ENCODE data around the gene LEKR1.

Gene LEKR1

DNA sequence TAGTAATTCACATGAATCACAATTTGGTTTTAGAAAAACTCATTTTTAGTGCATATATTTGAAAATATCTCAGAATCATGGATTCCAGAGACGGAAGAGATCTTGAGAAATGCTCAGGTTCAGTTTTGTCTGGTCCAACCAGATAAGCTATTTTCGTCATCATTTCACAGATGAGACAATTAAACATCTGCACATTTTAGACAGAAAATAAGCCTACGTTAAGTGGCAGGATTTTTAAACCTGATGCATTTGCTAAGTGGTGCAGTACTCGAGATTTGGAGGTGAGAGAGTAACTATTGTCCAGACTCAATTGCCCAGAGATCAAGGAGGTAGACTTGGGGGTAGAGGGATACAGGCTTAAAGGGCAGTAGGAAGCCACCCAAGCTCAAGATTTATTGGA lies 243.3 kb downstream of the LEKR1 start:
- TF ChIP-seq POLR2AphosphoS5 (IDR thresholded peaks at IDR 0.05; ENCODE audit: low read depth, low read length) (no peak), TAF1 (IDR thresholded peaks at IDR 0.05; ENCODE audit: borderline replicate concordance, insufficient read depth, low read length) (no peak), FOXP2 (optimal IDR thresholded peaks at IDR 0.05; ENCODE audit: borderline replicate concordance, extremely low read depth, extremely low read length, insufficient read depth) (no peak), SIN3A (IDR thresholded peaks at IDR 0.05; ENCODE audit: borderline replicate concordance, insufficient read depth, low read length) (no peak)
- TF ChIP-seq, protein P1, sequence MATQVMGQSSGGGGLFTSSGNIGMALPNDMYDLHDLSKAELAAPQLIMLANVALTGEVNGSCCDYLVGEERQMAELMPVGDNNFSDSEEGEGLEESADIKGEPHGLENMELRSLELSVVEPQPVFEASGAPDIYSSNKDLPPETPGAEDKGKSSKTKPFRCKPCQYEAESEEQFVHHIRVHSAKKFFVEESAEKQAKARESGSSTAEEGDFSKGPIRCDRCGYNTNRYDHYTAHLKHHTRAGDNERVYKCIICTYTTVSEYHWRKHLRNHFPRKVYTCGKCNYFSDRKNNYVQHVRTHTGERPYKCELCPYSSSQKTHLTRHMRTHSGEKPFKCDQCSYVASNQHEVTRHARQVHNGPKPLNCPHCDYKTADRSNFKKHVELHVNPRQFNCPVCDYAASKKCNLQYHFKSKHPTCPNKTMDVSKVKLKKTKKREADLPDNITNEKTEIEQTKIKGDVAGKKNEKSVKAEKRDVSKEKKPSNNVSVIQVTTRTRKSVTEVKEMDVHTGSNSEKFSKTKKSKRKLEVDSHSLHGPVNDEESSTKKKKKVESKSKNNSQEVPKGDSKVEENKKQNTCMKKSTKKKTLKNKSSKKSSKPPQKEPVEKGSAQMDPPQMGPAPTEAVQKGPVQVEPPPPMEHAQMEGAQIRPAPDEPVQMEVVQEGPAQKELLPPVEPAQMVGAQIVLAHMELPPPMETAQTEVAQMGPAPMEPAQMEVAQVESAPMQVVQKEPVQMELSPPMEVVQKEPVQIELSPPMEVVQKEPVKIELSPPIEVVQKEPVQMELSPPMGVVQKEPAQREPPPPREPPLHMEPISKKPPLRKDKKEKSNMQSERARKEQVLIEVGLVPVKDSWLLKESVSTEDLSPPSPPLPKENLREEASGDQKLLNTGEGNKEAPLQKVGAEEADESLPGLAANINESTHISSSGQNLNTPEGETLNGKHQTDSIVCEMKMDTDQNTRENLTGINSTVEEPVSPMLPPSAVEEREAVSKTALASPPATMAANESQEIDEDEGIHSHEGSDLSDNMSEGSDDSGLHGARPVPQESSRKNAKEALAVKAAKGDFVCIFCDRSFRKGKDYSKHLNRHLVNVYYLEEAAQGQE (IDR thresholded peaks at IDR 0.05; ENCODE audit: insufficient read depth in 1 of 2, low read depth in 2 of 2, low read length in 2 of 2), result no peak

DNA sequence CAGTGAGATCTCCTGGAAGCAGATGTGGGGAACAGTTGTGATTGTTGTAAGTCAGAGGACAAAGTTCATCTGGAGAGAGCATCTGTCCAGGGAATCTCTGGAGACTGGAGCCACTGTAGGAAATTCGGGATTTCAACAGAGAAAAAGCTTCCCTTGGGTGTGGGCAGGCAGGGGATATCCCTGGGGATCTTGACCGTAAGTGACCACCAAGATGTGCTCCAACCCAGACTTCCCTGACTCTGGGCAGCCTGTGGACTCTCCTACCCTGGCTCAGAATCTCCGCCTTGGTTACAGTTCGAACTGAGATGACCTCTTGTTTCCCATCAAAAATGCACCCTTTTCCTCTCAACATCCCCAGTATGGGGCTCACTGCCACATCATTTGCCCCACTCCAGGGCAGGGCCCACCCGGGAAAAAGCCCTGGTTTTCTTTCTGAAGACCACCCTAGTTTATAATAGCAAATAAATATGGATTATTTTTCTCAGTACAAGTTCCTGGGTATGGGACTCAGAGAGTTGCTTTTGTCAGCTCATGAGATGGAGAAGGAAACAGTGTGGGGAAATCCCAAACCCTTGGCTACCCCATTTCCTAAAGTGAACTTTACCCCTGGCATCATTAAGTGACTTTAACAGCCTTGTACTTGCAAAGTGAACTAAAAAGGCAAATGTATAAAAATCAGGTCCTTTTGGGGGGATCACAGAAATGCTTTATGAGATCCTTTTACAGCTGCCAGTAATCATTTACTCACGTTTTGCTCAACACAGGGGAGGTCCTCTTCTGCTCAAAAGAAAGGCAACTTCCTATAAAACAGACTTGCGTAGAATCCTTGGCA lies 243.9 kb downstream of the LEKR1 start:
- no peak for TF ChIP-seq FOXP2 (optimal IDR thresholded peaks at IDR 0.05; ENCODE audit: borderline replicate concordance, extremely low read depth, extremely low read length, insufficient read depth)

DNA sequence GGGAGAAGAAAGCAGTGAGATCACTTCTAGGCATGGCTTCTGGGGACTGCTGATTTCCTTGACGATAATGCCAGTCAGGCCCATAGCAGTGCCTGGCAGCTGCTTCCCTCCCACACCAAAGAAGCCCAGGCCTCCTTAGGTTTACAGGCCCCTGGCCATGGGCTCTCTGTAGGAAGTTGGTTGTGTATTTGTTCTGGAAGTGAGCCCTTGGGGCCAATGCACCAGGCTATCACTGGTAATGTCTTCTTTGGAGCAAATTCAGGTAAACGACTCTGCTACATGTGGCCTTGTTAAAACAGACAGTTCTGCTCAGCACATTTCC lies 244.5 kb downstream of the LEKR1 start:
- no peak for TF ChIP-seq SIN3A (IDR thresholded peaks at IDR 0.05; ENCODE audit: borderline replicate concordance, insufficient read depth, low read length)
- TF ChIP-seq POLR2AphosphoS5 (IDR thresholded peaks at IDR 0.05; ENCODE audit: low read depth, low read length), result no peak
- no peak for TF ChIP-seq FOXP2 (optimal IDR thresholded peaks at IDR 0.05; ENCODE audit: borderline replicate concordance, extremely low read depth, extremely low read length, insufficient read depth)
- TF ChIP-seq, protein P1 (IDR thresholded peaks at IDR 0.05; ENCODE audit: insufficient read depth in 1 of 2, low read depth in 2 of 2, low read length in 2 of 2), result no peak
- no peak for TF ChIP-seq TAF1 (IDR thresholded peaks at IDR 0.05; ENCODE audit: borderline replicate concordance, insufficient read depth, low read length)

DNA sequence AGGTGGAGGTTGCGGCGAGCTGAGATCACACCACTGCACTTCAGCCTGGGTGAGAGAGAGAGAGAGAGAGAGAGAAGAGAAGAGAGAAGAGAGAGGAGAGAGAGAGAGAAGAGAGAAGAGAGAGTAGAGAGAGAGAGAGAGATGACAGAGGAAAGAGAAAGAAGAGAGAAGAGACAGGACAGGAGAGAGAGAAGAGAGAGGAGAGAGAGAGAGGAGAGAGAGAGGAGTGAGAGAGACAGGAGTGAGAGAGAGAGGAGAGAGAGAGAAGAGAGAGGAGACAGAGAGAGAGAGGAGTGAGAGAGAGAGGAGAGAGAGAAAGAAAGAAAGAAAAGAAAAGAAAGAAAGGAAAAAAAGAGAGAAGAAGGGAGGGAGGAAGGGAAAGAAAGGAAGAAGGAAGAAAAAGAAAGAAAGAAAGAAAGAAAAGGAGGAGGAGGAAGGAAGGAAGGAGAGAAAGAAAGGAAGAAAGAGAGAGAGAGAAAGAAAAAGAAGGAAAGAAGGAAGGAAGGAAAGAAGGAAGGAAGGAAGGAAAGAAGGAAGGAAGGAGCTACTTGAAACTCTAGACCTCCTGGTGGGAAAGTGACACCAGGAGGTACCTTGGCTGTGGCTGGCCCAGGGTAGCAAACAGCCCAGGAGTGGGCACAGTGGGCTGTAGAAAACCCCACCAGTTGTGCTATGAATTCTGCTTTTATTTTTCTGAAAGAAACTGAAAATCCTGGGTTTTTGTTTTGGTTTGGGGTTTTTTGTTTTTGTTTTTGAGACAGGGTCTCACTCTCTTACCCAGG lies 245.8 kb downstream of the LEKR1 start:
- TF ChIP-seq FOXP2 (optimal IDR thresholded peaks at IDR 0.05; ENCODE audit: borderline replicate concordance, extremely low read depth, extremely low read length, insufficient read depth) (no peak), SIN3A (IDR thresholded peaks at IDR 0.05; ENCODE audit: borderline replicate concordance, insufficient read depth, low read length) (no peak), TAF1 (IDR thresholded peaks at IDR 0.05; ENCODE audit: borderline replicate concordance, insufficient read depth, low read length) (no peak), POLR2AphosphoS5 (IDR thresholded peaks at IDR 0.05; ENCODE audit: low read depth, low read length) (no peak)
- TF ChIP-seq, protein P1 (IDR thresholded peaks at IDR 0.05; ENCODE audit: insufficient read depth in 1 of 2, low read depth in 2 of 2, low read length in 2 of 2), result no peak

DNA sequence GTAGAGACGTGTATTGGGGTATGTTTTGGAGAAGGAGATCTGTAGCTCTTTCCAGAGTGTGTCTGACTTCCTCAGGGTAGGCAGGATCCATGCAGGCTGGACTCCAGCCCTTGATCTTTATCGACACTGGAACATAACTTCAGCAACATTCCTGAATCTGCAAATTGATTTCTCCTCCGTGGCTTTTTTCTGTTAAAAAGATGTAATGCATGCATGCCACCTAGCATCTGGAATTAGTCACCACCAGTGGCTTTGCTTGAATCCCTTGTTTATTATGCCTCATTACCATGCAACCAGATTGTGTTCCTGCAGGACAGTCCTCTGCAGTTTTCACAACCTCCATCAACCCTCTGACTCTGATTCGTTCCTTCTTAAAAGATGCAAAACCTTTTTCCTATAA lies 247.7 kb downstream of the LEKR1 start:
- TF ChIP-seq TAF1 (IDR thresholded peaks at IDR 0.05; ENCODE audit: borderline replicate concordance, insufficient read depth, low read length) (no peak), POLR2AphosphoS5 (IDR thresholded peaks at IDR 0.05; ENCODE audit: low read depth, low read length) (no peak), SIN3A (IDR thresholded peaks at IDR 0.05; ENCODE audit: borderline replicate concordance, insufficient read depth, low read length) (no peak), FOXP2 (optimal IDR thresholded peaks at IDR 0.05; ENCODE audit: borderline replicate concordance, extremely low read depth, extremely low read length, insufficient read depth) (no peak)
- TF ChIP-seq, protein P1 (IDR thresholded peaks at IDR 0.05; ENCODE audit: insufficient read depth in 1 of 2, low read depth in 2 of 2, low read length in 2 of 2), result no peak

Data from PFSK-1 (cell line).